Fibroblast of lung (primary cell): ENCODE data around the gene C6orf163.

Experiments
- EZH2 ChIP-seq: IDR thresholded peaks from 2 replicates; pipeline ENCODE4 v1.5.1; 2012; ENCODE audit warnings: low read length, control low read depth, mild to moderate bottlenecking; ENCODE audit errors: missing control alignments
- TF ChIP-seq, protein P1 (sequence below), 2 donors: IDR thresholded peaks in 1 of 2; conservative IDR thresholded peaks in 1 of 2; 1 replicate in 1 of 2; 2 replicates in 1 of 2; pipeline ENCODE4 v1.5.1; 2011 to 2012; ENCODE audit warnings: low read length in 2 of 2, control low read depth in 1 of 2, inconsistent platforms in 1 of 2, low read depth in 1 of 2, mild to moderate bottlenecking in 1 of 2

DNA sequence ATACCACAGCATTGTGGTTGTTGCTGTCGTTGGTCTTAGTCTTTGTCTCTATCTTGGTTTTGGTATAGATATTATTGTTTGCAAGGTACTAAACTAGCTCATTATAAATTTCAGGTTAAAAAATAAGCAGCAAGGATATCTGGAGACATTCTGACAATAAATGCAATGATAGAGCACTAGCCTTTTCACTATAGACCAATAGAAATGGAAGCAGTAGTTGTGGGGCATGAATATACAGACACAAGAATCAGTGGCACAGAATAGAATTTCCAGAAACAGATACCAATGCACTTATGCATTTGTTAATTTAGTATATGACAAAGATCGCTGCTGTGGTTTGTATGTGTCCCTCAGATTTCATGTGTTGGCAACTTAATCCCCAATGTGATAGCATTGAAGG, 32.0 kb downstream of the C6orf163 start:
- TF ChIP-seq, protein P1, sequence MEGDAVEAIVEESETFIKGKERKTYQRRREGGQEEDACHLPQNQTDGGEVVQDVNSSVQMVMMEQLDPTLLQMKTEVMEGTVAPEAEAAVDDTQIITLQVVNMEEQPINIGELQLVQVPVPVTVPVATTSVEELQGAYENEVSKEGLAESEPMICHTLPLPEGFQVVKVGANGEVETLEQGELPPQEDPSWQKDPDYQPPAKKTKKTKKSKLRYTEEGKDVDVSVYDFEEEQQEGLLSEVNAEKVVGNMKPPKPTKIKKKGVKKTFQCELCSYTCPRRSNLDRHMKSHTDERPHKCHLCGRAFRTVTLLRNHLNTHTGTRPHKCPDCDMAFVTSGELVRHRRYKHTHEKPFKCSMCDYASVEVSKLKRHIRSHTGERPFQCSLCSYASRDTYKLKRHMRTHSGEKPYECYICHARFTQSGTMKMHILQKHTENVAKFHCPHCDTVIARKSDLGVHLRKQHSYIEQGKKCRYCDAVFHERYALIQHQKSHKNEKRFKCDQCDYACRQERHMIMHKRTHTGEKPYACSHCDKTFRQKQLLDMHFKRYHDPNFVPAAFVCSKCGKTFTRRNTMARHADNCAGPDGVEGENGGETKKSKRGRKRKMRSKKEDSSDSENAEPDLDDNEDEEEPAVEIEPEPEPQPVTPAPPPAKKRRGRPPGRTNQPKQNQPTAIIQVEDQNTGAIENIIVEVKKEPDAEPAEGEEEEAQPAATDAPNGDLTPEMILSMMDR (conservative IDR thresholded peaks at IDR 0.05 in 1 of 2, IDR thresholded peaks at IDR 0.05 in 1 of 2; ENCODE audit: low read depth in 1 of 2, low read length in 2 of 2), result no peak
- no peak for TF ChIP-seq EZH2
